Activated naive CD8-positive, alpha-beta T cell (primary cell): ENCODE results near the gene STEAP2.
A peak's percentile ranks its signal among the peaks of the same experiment; 100 is the strongest.

ENCODE experiments used
- H3K27ac Mint-ChIP-seq: one replicate; pipeline ENCODE4 v1.8.0; 2021; ENCODE audit warnings: mixed read lengths
- H3K27me3 Mint-ChIP-seq: one replicate; pipeline ENCODE4 v1.8.0; 2021; ENCODE audit warnings: mixed read lengths
- H3K36me3 Mint-ChIP-seq: one replicate; pipeline ENCODE4 v1.8.0; 2021; ENCODE audit warnings: mixed read lengths
- H3K4me1 Mint-ChIP-seq: one replicate; pipeline ENCODE4 v1.8.0; 2021; ENCODE audit warnings: low read depth, mixed read lengths
- H3K4me3 Mint-ChIP-seq: one replicate; pipeline ENCODE4 v1.8.0; 2021; ENCODE audit warnings: mild to moderate bottlenecking, mixed read lengths
- H3K9me3 Mint-ChIP-seq: one replicate; pipeline ENCODE4 v1.8.0; 2021; ENCODE audit warnings: low read depth, mixed read lengths

STEAP2 gene

GRCh38 chr7:90211391-90212148, at the start of gene STEAP2:
STEAP2 (plus strand) TSS chr7:90211740; CDS start chr7:90225083, 13,343 bp downstream.
- H3K4me1 Mint-ChIP-seq, result peaks cover 5% of the 10 kb centered on the region
- H3K4me3 Mint-ChIP-seq, result peak within 1 kb of the TSS; percentile 36
- H3K36me3 Mint-ChIP-seq, result no peaks in the 10 kb centered on the region
- H3K27ac Mint-ChIP-seq, result no peak within 1 kb of the TSS
- peaks cover 16% of the 10 kb centered on the region for H3K27me3 Mint-ChIP-seq
- no peaks in the 10 kb centered on the region for H3K9me3 Mint-ChIP-seq

- no peaks in the 10 kb centered on the region for H3K36me3 Mint-ChIP-seq
- H3K4me3 Mint-ChIP-seq, result no peak overlapping the region
- H3K9me3 Mint-ChIP-seq, result no peaks in the 10 kb centered on the region
- no peak overlapping the region for H3K27ac Mint-ChIP-seq
- H3K27me3 Mint-ChIP-seq, result peaks cover 10% of the 10 kb centered on the region
- H3K4me1 Mint-ChIP-seq, result no peaks in the 10 kb centered on the region
Measured at GRCh38 chr7:90163534-90163933, 48.0 kb upstream of the STEAP2 start.

GRCh38 chr7:90165724-90166123, 45.8 kb upstream of the STEAP2 start:
- Mint-ChIP-seq H3K27me3 (peaks cover 14% of the 10 kb centered on the region), H3K9me3 (no peaks in the 10 kb centered on the region), H3K27ac (no peak overlapping the region), H3K36me3 (no peaks in the 10 kb centered on the region), H3K4me1 (no peaks in the 10 kb centered on the region), H3K4me3 (no peak overlapping the region)

- no peak overlapping the region for H3K27ac Mint-ChIP-seq
- no peaks in the 10 kb centered on the region for H3K9me3 Mint-ChIP-seq
- H3K27me3 Mint-ChIP-seq, result peaks cover 17% of the 10 kb centered on the region
- no peak overlapping the region for H3K4me3 Mint-ChIP-seq
- H3K36me3 Mint-ChIP-seq, result no peaks in the 10 kb centered on the region
- no peaks in the 10 kb centered on the region for H3K4me1 Mint-ChIP-seq
Measured at GRCh38 chr7:90166153-90166552, 45.4 kb upstream of the STEAP2 start.

- Mint-ChIP-seq H3K36me3 (no peaks in the 10 kb centered on the region), H3K4me3 (no peak overlapping the region), H3K4me1 (no peaks in the 10 kb centered on the region), H3K9me3 (no peaks in the 10 kb centered on the region), H3K27me3 (peaks cover 21% of the 10 kb centered on the region), H3K27ac (no peak overlapping the region)
Measured at GRCh38 chr7:90167361-90167760, 44.2 kb upstream of the STEAP2 start.

- H3K36me3 Mint-ChIP-seq, result no peaks in the 10 kb centered on the region
- H3K27me3 Mint-ChIP-seq, result peaks cover 15% of the 10 kb centered on the region
- no peaks in the 10 kb centered on the region for H3K9me3 Mint-ChIP-seq
- no peak overlapping the region for H3K4me3 Mint-ChIP-seq
- no peak overlapping the region for H3K27ac Mint-ChIP-seq
- no peaks in the 10 kb centered on the region for H3K4me1 Mint-ChIP-seq
Measured at GRCh38 chr7:90169891-90170290, 41.6 kb upstream of the STEAP2 start.

GRCh38 chr7:90172121-90172520, 39.4 kb upstream of the STEAP2 start:
- H3K4me3 Mint-ChIP-seq, result no peak overlapping the region
- H3K9me3 Mint-ChIP-seq, result no peaks in the 10 kb centered on the region
- H3K27me3 Mint-ChIP-seq, result peaks cover 13% of the 10 kb centered on the region
- H3K4me1 Mint-ChIP-seq, result no peaks in the 10 kb centered on the region
- H3K36me3 Mint-ChIP-seq, result no peaks in the 10 kb centered on the region
- H3K27ac Mint-ChIP-seq, result no peak overlapping the region

- Mint-ChIP-seq H3K4me1 (no peaks in the 10 kb centered on the region), H3K4me3 (no peak overlapping the region), H3K9me3 (no peaks in the 10 kb centered on the region), H3K27me3 (peaks cover 13% of the 10 kb centered on the region), H3K27ac (no peak overlapping the region), H3K36me3 (no peaks in the 10 kb centered on the region)
Measured at GRCh38 chr7:90172624-90173023, 38.9 kb upstream of the STEAP2 start.

GRCh38 chr7:90173127-90173844, 38.3 kb upstream of the STEAP2 start:
- peaks cover 13% of the 10 kb centered on the region for H3K27me3 Mint-ChIP-seq

GRCh38 chr7:90175667-90176066, 35.9 kb upstream of the STEAP2 start:
- H3K36me3 Mint-ChIP-seq, result no peaks in the 10 kb centered on the region

More at GRCh38 chr7:90173127-90173844, 38.3 kb upstream of the STEAP2 start:
- H3K27ac Mint-ChIP-seq, result no peak overlapping the region
- H3K4me1 Mint-ChIP-seq, result no peaks in the 10 kb centered on the region
- no peaks in the 10 kb centered on the region for H3K9me3 Mint-ChIP-seq
- H3K36me3 Mint-ChIP-seq, result no peaks in the 10 kb centered on the region
- H3K4me3 Mint-ChIP-seq, result no peak overlapping the region

GRCh38 chr7:90176195-90176594, 35.3 kb upstream of the STEAP2 start:
- Mint-ChIP-seq H3K4me1 (peaks cover 21% of the 10 kb centered on the region), H3K4me3 (no peak overlapping the region)

More at GRCh38 chr7:90175667-90176066, 35.9 kb upstream of the STEAP2 start:
- H3K4me3 Mint-ChIP-seq, result no peak overlapping the region
- H3K27ac Mint-ChIP-seq, result no peak overlapping the region
- peaks cover 20% of the 10 kb centered on the region for H3K4me1 Mint-ChIP-seq
- no peaks in the 10 kb centered on the region for H3K9me3 Mint-ChIP-seq
- peaks cover 8% of the 10 kb centered on the region for H3K27me3 Mint-ChIP-seq

GRCh38 chr7:90178166-90178565, 33.4 kb upstream of the STEAP2 start:
- H3K36me3 Mint-ChIP-seq, result no peaks in the 10 kb centered on the region
- H3K4me1 Mint-ChIP-seq, result peaks cover 21% of the 10 kb centered on the region
- H3K27ac Mint-ChIP-seq, result no peak overlapping the region
- no peak overlapping the region for H3K4me3 Mint-ChIP-seq
- H3K9me3 Mint-ChIP-seq, result no peaks in the 10 kb centered on the region
- peaks cover 2% of the 10 kb centered on the region for H3K27me3 Mint-ChIP-seq

More at GRCh38 chr7:90176195-90176594, 35.3 kb upstream of the STEAP2 start:
- Mint-ChIP-seq H3K27ac (no peak overlapping the region), H3K27me3 (peaks cover 4% of the 10 kb centered on the region), H3K36me3 (no peaks in the 10 kb centered on the region), H3K9me3 (no peaks in the 10 kb centered on the region)

GRCh38 chr7:90178679-90179278, 32.8 kb upstream of the STEAP2 start:
- H3K27ac Mint-ChIP-seq, result peak overlapping the region; percentile 76
- peaks cover 21% of the 10 kb centered on the region for H3K4me1 Mint-ChIP-seq
- H3K27me3 Mint-ChIP-seq, result peaks cover 2% of the 10 kb centered on the region
- peak overlapping the region; percentile 3 for H3K4me3 Mint-ChIP-seq
- no peaks in the 10 kb centered on the region for H3K36me3 Mint-ChIP-seq
- H3K9me3 Mint-ChIP-seq, result no peaks in the 10 kb centered on the region

GRCh38 chr7:90180011-90180585, 31.4 kb upstream of the STEAP2 start:
- Mint-ChIP-seq H3K4me3 (peak overlapping the region; percentile 1), H3K9me3 (no peaks in the 10 kb centered on the region), H3K36me3 (no peaks in the 10 kb centered on the region), H3K27ac (peak overlapping the region; percentile 86), H3K4me1 (peaks cover 21% of the 10 kb centered on the region), H3K27me3 (peaks cover 4% of the 10 kb centered on the region)

- Mint-ChIP-seq H3K27me3 (peaks cover 4% of the 10 kb centered on the region), H3K27ac (peak overlapping the region; percentile 86), H3K9me3 (no peaks in the 10 kb centered on the region)
Measured at GRCh38 chr7:90180649-90181048, 30.9 kb upstream of the STEAP2 start.

More at GRCh38 chr7:90180649-90181048, 30.9 kb upstream of the STEAP2 start:
- peaks cover 21% of the 10 kb centered on the region for H3K4me1 Mint-ChIP-seq
- peak overlapping the region; percentile 1 for H3K4me3 Mint-ChIP-seq
- no peaks in the 10 kb centered on the region for H3K36me3 Mint-ChIP-seq
